ENCODE results near the gene MRPS25. TPM values are rescaled to one million over a fixed set of nuclear protein-coding genes. Genes with fewer than 3 reads are reported as not detected.

The MRPS25 gene
- total RNA-seq, 4 donors from 2014 or later: 49.6 to 120 (median 94.2) TPM

DNA sequence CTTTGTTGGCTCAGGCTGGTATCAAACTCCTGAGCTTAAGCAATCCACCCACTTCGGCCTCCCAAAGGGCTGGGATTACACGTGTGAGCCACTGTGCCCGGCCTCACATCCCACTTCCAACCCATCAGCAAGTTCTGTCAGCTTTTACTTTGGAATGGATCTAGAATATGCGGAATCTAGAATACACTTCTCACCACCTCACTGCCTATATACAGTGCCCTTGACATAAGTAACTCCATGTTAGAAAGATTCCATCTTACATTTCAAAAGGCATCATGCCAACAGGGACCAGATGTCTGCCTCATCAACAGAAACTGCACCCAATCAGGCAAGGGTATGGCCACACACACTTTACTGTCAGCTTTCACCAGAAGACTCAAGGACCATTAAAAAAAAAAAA, 43.8 kb upstream of the MRPS25 start:
- H3K4me1 ChIP-seq: no peaks in the 10 kb centered on the region
- TF ChIP-seq, protein P1, sequence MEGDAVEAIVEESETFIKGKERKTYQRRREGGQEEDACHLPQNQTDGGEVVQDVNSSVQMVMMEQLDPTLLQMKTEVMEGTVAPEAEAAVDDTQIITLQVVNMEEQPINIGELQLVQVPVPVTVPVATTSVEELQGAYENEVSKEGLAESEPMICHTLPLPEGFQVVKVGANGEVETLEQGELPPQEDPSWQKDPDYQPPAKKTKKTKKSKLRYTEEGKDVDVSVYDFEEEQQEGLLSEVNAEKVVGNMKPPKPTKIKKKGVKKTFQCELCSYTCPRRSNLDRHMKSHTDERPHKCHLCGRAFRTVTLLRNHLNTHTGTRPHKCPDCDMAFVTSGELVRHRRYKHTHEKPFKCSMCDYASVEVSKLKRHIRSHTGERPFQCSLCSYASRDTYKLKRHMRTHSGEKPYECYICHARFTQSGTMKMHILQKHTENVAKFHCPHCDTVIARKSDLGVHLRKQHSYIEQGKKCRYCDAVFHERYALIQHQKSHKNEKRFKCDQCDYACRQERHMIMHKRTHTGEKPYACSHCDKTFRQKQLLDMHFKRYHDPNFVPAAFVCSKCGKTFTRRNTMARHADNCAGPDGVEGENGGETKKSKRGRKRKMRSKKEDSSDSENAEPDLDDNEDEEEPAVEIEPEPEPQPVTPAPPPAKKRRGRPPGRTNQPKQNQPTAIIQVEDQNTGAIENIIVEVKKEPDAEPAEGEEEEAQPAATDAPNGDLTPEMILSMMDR (IDR thresholded peaks at IDR 0.05): no peak
- TF ChIP-seq POLR2A (IDR thresholded peaks at IDR 0.05): no peak
- no peak overlapping the region for H3K27ac ChIP-seq
- no peak for DNase-seq
- H3K27me3 ChIP-seq: no peaks in the 10 kb centered on the region
- H3K36me3 ChIP-seq: no peaks in the 10 kb centered on the region
- no peak overlapping the region for H3K4me3 ChIP-seq
- H3K9me3 ChIP-seq: no peaks in the 10 kb centered on the region

- Histone ChIP-seq H3K36me3 (no peaks in the 10 kb centered on the region), H3K4me1 (no peaks in the 10 kb centered on the region), H3K4me3 (no peak overlapping the region), H3K9me3 (no peaks in the 10 kb centered on the region), H3K27ac (no peak overlapping the region), H3K27me3 (no peaks in the 10 kb centered on the region)
- TF ChIP-seq POLR2A (IDR thresholded peaks at IDR 0.05): no peak
- TF ChIP-seq, protein P1 (IDR thresholded peaks at IDR 0.05): peak; percentile 48 to 91 (median 76)
- DNase-seq: peak; percentile 35 to 84 (median 82)
Observed at GRCh38 chr3:15108082-15108545, 43.0 kb upstream of the MRPS25 start.

GRCh38 chr3:15107075-15107947, 42.2 kb upstream of the MRPS25 start:
- Histone ChIP-seq H3K9me3 (no peaks in the 10 kb centered on the region), H3K36me3 (no peaks in the 10 kb centered on the region), H3K4me1 (no peaks in the 10 kb centered on the region), H3K27ac (no peak overlapping the region), H3K4me3 (no peak overlapping the region), H3K27me3 (no peaks in the 10 kb centered on the region)
- TF ChIP-seq, protein P1 (IDR thresholded peaks at IDR 0.05): no peak
- TF ChIP-seq POLR2A (IDR thresholded peaks at IDR 0.05): no peak
- DNase-seq: peak in 1 of 3 donors; percentile 22

GRCh38 chr3:15102836-15103235, 37.7 kb upstream of the MRPS25 start:
- Histone ChIP-seq H3K4me3 (no peak overlapping the region), H3K4me1 (peaks cover 0 to 11% (median 4%) of the 10 kb centered on the region in 4 donors), H3K36me3 (no peaks in the 10 kb centered on the region), H3K9me3 (no peaks in the 10 kb centered on the region), H3K27me3 (no peaks in the 10 kb centered on the region), H3K27ac (peak overlapping the region in 2 of 4 donors; percentile 50 to 62)
- no peak for DNase-seq
- TF ChIP-seq, protein P1 (IDR thresholded peaks at IDR 0.05): no peak
- no peak for TF ChIP-seq POLR2A (IDR thresholded peaks at IDR 0.05)

DNA sequence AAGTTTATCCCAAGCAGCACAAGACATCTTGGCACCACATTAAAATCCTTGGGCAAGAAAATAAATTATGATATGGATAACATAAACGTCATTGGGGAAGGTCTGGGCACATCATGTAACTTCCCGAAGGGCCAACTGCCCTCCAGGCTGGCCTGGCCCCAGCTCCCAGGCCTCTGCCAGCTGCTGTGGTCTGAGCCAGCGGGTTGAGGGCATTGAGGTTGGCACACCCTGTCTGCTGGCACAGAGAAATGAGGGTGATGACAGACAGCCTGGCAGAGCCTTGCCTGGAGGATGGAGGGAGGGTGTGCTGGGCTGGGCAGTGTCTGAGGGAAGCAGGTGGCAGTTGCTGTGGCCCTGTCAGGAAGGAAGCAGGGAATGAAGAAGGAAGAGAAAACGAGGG, 37.1 kb upstream of the MRPS25 start:
- Histone ChIP-seq H3K4me1 (peaks cover 0 to 16% (median 6%) of the 10 kb centered on the region in 4 donors), H3K9me3 (no peaks in the 10 kb centered on the region), H3K27ac (peak overlapping the region in 2 of 4 donors; percentile 58 to 62), H3K27me3 (no peaks in the 10 kb centered on the region), H3K36me3 (no peaks in the 10 kb centered on the region), H3K4me3 (no peak overlapping the region)
- peak in 2 of 3 donors; percentile 62 to 66 for DNase-seq
- TF ChIP-seq, protein P1 (IDR thresholded peaks at IDR 0.05): no peak
- TF ChIP-seq POLR2A (IDR thresholded peaks at IDR 0.05): no peak
